PFSK-1 (cell line): Measurements from ENCODE around the gene APOH.

ENCODE experiments used
- FOXP2 ChIP-seq: optimal IDR thresholded peaks from 2 replicates; pipeline ENCODE3; 2011; ENCODE audit warnings: borderline replicate concordance, control low read depth, inconsistent platforms; ENCODE audit not compliant: insufficient read depth; ENCODE audit errors: extremely low read length, extremely low read depth
- POLR2AphosphoS5 ChIP-seq: IDR thresholded peaks from 2 replicates; pipeline ENCODE4 v1.6.1; 2012; ENCODE audit warnings: low read depth, mild to moderate bottlenecking, control low read depth, low read length, moderate library complexity
- SIN3A ChIP-seq: IDR thresholded peaks from 2 replicates; pipeline ENCODE4 v1.6.1; 2012; ENCODE audit warnings: mild to moderate bottlenecking, low read length, moderate library complexity, borderline replicate concordance; ENCODE audit not compliant: insufficient read depth
- TAF1 ChIP-seq: IDR thresholded peaks from 2 replicates; pipeline ENCODE4 v1.6.1; 2012; ENCODE audit warnings: low read length, control low read depth, borderline replicate concordance; ENCODE audit not compliant: insufficient read depth
- TF ChIP-seq, protein P1 (sequence below), 2 experiments: IDR thresholded peaks; 2 replicates each; pipeline versions ENCODE4 v1.6.1 to v1.8.0; 2011 to 2012; ENCODE audit warnings: low read depth in 2 of 2, low read length in 2 of 2, control low read depth in 1 of 2, inconsistent platforms in 1 of 2, mild to moderate bottlenecking in 1 of 2, moderate library complexity in 1 of 2; ENCODE audit not compliant: insufficient read depth in 1 of 2

The APOH gene

DNA sequence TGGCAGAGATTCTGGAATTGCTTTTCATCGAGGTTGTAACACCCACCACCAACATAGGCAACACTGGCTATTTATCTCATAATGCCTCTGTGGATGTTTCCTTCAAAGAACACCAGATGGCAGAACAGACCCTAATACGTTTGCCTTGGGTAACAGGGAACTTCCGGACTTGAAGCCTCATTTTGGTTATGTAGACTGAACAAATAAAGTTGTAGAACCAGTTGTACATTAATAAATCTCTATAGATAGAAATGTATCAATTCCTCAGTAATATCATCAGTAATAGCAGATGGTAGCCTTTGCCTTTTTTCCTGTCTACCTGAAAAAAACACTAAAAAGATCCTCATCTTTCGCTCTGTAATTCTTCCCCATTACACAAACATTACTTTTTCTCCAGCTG lies 25.9 kb upstream of the APOH start:
- TF ChIP-seq, protein P1, sequence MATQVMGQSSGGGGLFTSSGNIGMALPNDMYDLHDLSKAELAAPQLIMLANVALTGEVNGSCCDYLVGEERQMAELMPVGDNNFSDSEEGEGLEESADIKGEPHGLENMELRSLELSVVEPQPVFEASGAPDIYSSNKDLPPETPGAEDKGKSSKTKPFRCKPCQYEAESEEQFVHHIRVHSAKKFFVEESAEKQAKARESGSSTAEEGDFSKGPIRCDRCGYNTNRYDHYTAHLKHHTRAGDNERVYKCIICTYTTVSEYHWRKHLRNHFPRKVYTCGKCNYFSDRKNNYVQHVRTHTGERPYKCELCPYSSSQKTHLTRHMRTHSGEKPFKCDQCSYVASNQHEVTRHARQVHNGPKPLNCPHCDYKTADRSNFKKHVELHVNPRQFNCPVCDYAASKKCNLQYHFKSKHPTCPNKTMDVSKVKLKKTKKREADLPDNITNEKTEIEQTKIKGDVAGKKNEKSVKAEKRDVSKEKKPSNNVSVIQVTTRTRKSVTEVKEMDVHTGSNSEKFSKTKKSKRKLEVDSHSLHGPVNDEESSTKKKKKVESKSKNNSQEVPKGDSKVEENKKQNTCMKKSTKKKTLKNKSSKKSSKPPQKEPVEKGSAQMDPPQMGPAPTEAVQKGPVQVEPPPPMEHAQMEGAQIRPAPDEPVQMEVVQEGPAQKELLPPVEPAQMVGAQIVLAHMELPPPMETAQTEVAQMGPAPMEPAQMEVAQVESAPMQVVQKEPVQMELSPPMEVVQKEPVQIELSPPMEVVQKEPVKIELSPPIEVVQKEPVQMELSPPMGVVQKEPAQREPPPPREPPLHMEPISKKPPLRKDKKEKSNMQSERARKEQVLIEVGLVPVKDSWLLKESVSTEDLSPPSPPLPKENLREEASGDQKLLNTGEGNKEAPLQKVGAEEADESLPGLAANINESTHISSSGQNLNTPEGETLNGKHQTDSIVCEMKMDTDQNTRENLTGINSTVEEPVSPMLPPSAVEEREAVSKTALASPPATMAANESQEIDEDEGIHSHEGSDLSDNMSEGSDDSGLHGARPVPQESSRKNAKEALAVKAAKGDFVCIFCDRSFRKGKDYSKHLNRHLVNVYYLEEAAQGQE (IDR thresholded peaks at IDR 0.05; ENCODE audit: insufficient read depth in 1 of 2, low read depth in 2 of 2, low read length in 2 of 2), result no peak
- TF ChIP-seq SIN3A (no peak), TAF1 (no peak), FOXP2 (no peak), POLR2AphosphoS5 (no peak)

DNA sequence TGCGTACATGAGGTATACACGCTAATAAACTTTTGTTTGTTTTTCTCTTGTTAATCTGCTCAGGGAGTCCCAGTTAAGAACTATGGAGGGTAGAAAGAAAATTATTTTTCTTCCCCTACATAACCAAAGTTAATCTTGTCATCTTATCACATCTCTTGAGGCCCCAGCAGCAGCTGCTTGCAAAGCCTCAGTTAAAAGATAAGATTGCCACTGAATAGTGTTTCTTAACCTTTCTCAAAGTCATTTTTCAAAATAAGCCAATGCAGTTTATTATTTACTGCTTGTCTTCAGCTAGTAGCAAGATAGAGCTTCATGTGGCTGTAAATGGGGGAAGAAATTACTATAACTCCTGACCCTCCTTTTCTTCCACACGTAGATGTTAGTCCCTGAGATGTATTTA lies 21.5 kb upstream of the APOH start:
- no peak for TF ChIP-seq POLR2AphosphoS5
- no peak for TF ChIP-seq SIN3A
- no peak for TF ChIP-seq TAF1
- TF ChIP-seq FOXP2, result no peak
- TF ChIP-seq, protein P1 (IDR thresholded peaks at IDR 0.05; ENCODE audit: insufficient read depth in 1 of 2, low read depth in 2 of 2, low read length in 2 of 2), result no peak

DNA sequence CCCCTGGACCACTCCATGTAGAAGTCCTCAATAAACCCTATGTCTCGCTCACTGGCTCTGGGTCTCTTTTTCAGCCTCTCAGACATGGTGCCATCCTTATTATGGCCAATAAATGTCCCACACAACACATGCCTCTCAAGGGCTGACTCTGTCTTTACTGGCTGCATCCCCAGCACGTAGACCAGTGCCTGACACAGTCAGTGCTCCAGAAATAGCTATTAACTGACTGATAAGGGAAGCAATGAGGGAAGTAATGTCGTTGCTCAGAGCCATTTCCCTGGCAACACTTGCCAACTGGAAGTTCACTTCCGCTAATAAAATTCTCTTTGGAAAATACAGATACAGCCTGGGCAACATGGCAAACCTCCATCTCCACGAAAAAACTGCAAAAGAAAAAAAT lies 19.1 kb upstream of the APOH start:
- no peak for TF ChIP-seq FOXP2
- TF ChIP-seq, protein P1 (IDR thresholded peaks at IDR 0.05; ENCODE audit: insufficient read depth in 1 of 2, low read depth in 2 of 2, low read length in 2 of 2), result no peak
- no peak for TF ChIP-seq POLR2AphosphoS5

DNA sequence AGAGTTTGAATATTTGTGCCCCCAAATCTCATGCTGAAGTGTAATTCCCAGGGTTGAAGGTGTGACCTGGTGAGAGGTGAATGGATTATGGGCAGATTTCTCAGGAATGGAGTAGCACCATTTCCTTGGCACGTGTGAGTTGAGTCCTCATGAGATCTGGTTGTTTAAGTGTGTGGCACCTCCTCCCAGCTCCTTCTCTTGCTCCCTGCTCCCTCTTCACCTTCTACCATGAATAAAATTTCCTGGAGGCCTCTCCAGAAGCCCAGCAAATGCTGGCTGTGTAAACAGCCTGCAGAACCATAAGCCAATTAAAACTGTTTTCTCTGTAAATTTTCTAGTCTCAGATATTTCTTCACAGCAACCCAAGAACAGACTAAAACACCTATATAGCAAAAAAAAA lies 12.6 kb upstream of the APOH start:
- TF ChIP-seq, protein P1 (IDR thresholded peaks at IDR 0.05; ENCODE audit: insufficient read depth in 1 of 2, low read depth in 2 of 2, low read length in 2 of 2), result no peak
- TF ChIP-seq TAF1 (no peak), FOXP2 (no peak), SIN3A (no peak), POLR2AphosphoS5 (no peak)

DNA sequence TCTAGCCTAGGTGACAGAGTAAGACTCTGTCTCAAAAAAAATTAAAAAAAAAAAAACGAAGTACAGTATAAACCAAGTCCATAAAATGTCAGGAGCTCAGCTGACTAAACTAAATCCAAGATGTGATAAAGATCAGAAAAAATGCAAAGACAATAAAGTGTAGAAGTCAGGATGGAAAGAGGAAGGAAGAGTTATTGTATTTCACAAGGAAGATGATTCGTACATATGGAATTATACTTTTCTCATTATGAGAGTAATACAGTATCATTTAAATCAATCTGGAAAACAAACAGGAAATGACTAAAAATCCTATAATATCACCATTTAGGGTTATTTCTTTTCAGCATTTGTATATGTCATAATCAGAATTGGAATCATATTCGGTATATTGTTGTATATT lies 11.4 kb upstream of the APOH start:
- TF ChIP-seq, protein P1 (IDR thresholded peaks at IDR 0.05; ENCODE audit: insufficient read depth in 1 of 2, low read depth in 2 of 2, low read length in 2 of 2), result no peak
- TF ChIP-seq TAF1, result no peak
- TF ChIP-seq POLR2AphosphoS5, result no peak
